Aorta (tissue), 5 donors: ENCODE results near the gene AKNA. TPM values are rescaled to one million over a fixed set of nuclear protein-coding genes. Genes with fewer than 3 reads are reported as not detected.
A peak's percentile ranks its signal among the peaks of the same experiment; 100 is the strongest.

ENCODE experiments used
- ATAC-seq: fragments of 200-7000 bp; cut with Tn5 transposase; one replicate; pipeline ENCODE4 v1.9.1; 2022; ENCODE audit warnings: moderate library complexity; ENCODE audit not compliant: low FRiP score
- DNase-seq, 2 donors: peaks; one replicate each; pipeline ENCODE4 v3.0.0-alpha.2; 2020
- H3K27ac ChIP-seq, 2 donors: one replicate each; pipeline ENCODE4 v1.5.1; 2013; ENCODE audit warnings: low read length in 2 of 2, mild to moderate bottlenecking in 2 of 2, moderate library complexity in 2 of 2, control low read depth in 1 of 2, inconsistent platforms in 1 of 2, low read depth in 1 of 2
- H3K27me3 ChIP-seq, 2 donors: one replicate each; pipeline ENCODE4 v1.6.1; 2013; ENCODE audit warnings: control low read depth in 1 of 2, low read length in 1 of 2, mild to moderate bottlenecking in 1 of 2, moderate library complexity in 1 of 2; ENCODE audit not compliant: insufficient read depth in 2 of 2, control insufficient read depth in 1 of 2
- H3K36me3 ChIP-seq, 2 donors: one replicate each; pipeline ENCODE4 v1.6.1; 2013; ENCODE audit warnings: control low read depth in 1 of 2, low read length in 1 of 2, mild to moderate bottlenecking in 1 of 2; ENCODE audit not compliant: insufficient read depth in 2 of 2, control insufficient read depth in 1 of 2
- H3K4me1 ChIP-seq, 2 donors: one replicate each; pipeline ENCODE4 v1.6.1; 2013; ENCODE audit warnings: low read length in 2 of 2, control low read depth in 1 of 2, mild to moderate bottlenecking in 1 of 2, moderate library complexity in 1 of 2; ENCODE audit not compliant: insufficient read depth in 2 of 2, control insufficient read depth in 1 of 2
- H3K4me3 ChIP-seq, 2 donors: one replicate each; pipeline ENCODE4 v1.5.1; 2013; ENCODE audit warnings: low read length in 2 of 2, control low read depth in 1 of 2, mild to moderate bottlenecking in 1 of 2
- H3K9me3 ChIP-seq: one replicate; pipeline ENCODE4 v1.6.1; 2013; ENCODE audit warnings: mild to moderate bottlenecking, low read length; ENCODE audit not compliant: control insufficient read depth
- WGBS, 2 donors: extraction: QIAGEN DNeasy Blood & Tissue Kit; methylation state at CpG; one replicate each; pipeline ENCODE4 v1.1.7; 2013; 5-methylcytosine and 5-hydroxymethylcytosine counted together
- intact Hi-C, 2 donors: fragments of 100-400 bp; cut with DNase I; formaldehyde crosslinking; loops; one replicate each; pipeline versions ENCODE4 v1.14.2 to v1.15.0; 2022
- polyA plus RNA-seq, 2 donors: library from polyadenylated mRNA; stranded (reverse); fragments of 200-250 nt; gene quantifications; one replicate each; pipeline ENCODE4 v1.2.3, GENCODE V29; 2013
- total RNA-seq, 2 donors: library from RNA; stranded (reverse); fragmentation: NEBNext Ultra II Directional; extraction: Animal tissue kit (Norgen Biotek cat#: 25700); gene quantifications; one replicate each; pipeline ENCODE4 v1.2.1, GENCODE V29; 2021
- donor health status: healthy with polysubstance abuse.
- donor health status: Bipolar disorder and iron deficiency.
- donor health status: DM: no; HTN: no; CAD: no.
- donor health status: DM: no; HTN: no; CAD: no.
- donor health status: DM: yes; HTN: yes; CAD: no.

AKNA gene
- total and polyA plus RNA-seq, 4 donors, result 11.9 to 56.0 (median 32.0) TPM

- Histone ChIP-seq H3K4me1 (no peaks in the 10 kb centered on the region), H3K36me3 (peaks cover 0 to 1% of the 10 kb centered on the region in 2 donors), H3K9me3 (no peaks in the 10 kb centered on the region), H3K27ac (no peak overlapping the region), H3K27me3 (no peaks in the 10 kb centered on the region), H3K4me3 (no peak overlapping the region)
- ATAC-seq (no peak), DNase-seq (peak; percentile 25 to 31)
- 73 to 74% methylated on average over 11 of the region's 11 CpGs for WGBS, 2 donors
- intact Hi-C loops, result loop anchor here (2.0 to 5.0 kb wide), 4 partner anchors 137 to 209 kb away; partner anchors contain the start of gene COL27A1 (in 1 of the 2)
Observed at GRCh38 chr9:114291886-114292590, 95.7 kb downstream of the AKNA start.

- Histone ChIP-seq H3K27me3 (no peaks in the 10 kb centered on the region), H3K4me1 (no peaks in the 10 kb centered on the region), H3K9me3 (no peaks in the 10 kb centered on the region), H3K36me3 (peaks cover 0 to 1% of the 10 kb centered on the region in 2 donors), H3K27ac (no peak overlapping the region), H3K4me3 (no peak overlapping the region)
- ATAC-seq (peak; percentile 69), DNase-seq (peak; percentile 74 to 92)
- intact Hi-C loops, result loop anchor here (2.0 to 5.0 kb wide), 4 partner anchors 136 to 208 kb away; partner anchors contain the start of gene COL27A1 (in 1 of the 2)
- 17 to 18% methylated on average over 12 of the region's 12 CpGs for WGBS, 2 donors
Observed at GRCh38 chr9:114291064-114291474, 96.7 kb downstream of the AKNA start.

DNA sequence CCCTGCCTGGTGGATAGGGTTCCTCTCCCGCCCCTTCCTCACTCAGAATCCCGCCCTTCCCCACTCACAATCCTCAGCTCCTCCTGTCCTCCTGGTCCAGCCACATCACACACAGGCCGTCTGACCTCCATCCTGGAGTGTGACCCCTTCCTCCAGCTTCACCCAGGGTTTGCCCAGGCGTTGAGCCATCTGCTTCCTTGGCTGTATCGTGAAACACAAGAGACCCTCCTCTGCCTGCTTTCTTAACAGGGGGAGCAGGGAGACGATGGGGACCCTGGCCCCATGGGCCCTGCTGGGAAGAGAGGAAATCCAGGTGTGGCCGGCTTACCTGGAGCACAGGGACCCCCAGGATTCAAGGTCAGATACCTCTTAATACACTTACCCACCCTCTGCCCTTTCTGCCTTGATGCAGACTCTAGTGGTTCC, 97.2 kb downstream of the AKNA start:
- DNase-seq, result peak in 1 of 2 donors; percentile 74

GRCh38 chr9:114289571-114290481, 98.0 kb downstream of the AKNA start:
- no peak for ATAC-seq
- Histone ChIP-seq H3K36me3 (peaks cover 0 to 1% of the 10 kb centered on the region in 2 donors), H3K9me3 (no peaks in the 10 kb centered on the region), H3K4me3 (no peak overlapping the region), H3K27ac (no peak overlapping the region), H3K4me1 (no peaks in the 10 kb centered on the region), H3K27me3 (no peaks in the 10 kb centered on the region)
- 75 to 80% methylated on average over 13 of the region's 13 CpGs for WGBS, 2 donors
- intact Hi-C loops, result loop anchor here (1.0 to 5.0 kb wide), 5 partner anchors 135 to 207 kb away; partner anchors contain the start of gene COL27A1 (in 1 of the 2)
- peak; percentile 41 to 68 for DNase-seq

More for the DNA sequence above, 97.2 kb downstream of the AKNA start:
- H3K27ac ChIP-seq, result no peak overlapping the region
- H3K4me3 ChIP-seq, result no peak overlapping the region
- H3K27me3 ChIP-seq, result no peaks in the 10 kb centered on the region
- ATAC-seq, result no peak
- H3K4me1 ChIP-seq, result no peaks in the 10 kb centered on the region
- peaks cover 0 to 1% of the 10 kb centered on the region in 2 donors for H3K36me3 ChIP-seq
- H3K9me3 ChIP-seq, result no peaks in the 10 kb centered on the region
- intact Hi-C loops, result loop anchor here (1.0 to 5.0 kb wide), 5 partner anchors 136 to 208 kb away; partner anchors contain the start of gene COL27A1 (in 1 of the 2)
- WGBS, 2 donors, result 58 to 60% methylated on average over 7 of the region's 7 CpGs

GRCh38 chr9:114289106-114289505, 98.7 kb downstream of the AKNA start:
- ATAC-seq (no peak), DNase-seq (peak; percentile 40 to 77)
- intact Hi-C loops, result no loop called here
- H3K4me1 ChIP-seq, result no peaks in the 10 kb centered on the region
- WGBS, 2 donors, result 81 to 89% methylated on average over 12 to 13 of the region's 13 CpGs
- no peaks in the 10 kb centered on the region for H3K9me3 ChIP-seq
- no peak overlapping the region for H3K27ac ChIP-seq
- no peaks in the 10 kb centered on the region for H3K27me3 ChIP-seq
- H3K36me3 ChIP-seq, result peaks cover 0 to 1% of the 10 kb centered on the region in 2 donors
- no peak overlapping the region for H3K4me3 ChIP-seq

DNA sequence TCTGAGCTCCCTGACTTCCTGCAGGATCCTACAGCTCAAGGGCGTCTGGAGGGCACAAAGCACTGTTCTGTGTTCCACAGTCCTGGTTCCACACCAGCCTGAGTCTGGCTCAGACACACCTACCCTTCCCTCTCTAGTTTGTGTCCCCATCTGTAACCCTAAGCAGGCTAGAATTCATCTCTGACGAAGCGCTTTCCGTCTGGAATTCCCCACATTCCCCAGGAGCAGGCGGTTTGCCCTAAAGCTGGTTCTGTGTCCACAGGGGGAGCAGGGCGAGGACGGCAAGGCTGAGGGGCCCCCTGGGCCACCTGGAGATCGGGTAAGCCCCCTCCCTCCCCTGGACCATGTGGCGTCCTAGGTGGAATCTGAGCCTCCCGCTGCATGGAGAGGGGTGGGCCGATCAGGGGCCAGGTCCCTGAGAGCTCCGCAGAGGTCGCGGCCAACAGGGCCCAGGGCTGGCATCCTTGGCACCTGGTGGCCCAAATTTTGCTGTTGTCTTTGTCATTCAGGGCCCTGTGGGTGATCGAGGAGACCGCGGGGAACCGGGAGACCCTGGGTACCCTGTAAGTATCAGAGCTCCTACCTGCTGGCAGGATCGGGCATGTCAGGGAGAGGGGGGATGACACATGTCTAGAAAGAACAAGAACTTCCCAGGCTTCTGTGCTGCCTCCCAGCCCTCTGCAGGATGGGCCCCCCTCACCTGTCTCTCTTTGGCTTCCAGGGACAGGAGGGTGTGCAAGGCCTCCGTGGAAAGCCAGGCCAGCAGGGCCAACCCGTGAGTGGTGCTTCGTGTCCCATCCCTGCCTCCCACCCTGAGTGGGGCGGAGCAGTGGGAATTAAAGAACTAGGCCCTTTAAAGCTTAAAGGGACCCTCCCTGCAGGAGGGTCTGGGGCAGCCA, 99.3 kb downstream of the AKNA start:
- no peaks in the 10 kb centered on the region for H3K9me3 ChIP-seq
- H3K27ac ChIP-seq, result no peak overlapping the region
- no peak for ATAC-seq
- intact Hi-C loops, result no loop called here
- 57 to 58% methylated on average over 23 of the region's 23 CpGs for WGBS, 2 donors
- H3K36me3 ChIP-seq, result peaks cover 0 to 1% of the 10 kb centered on the region in 2 donors
- no peak overlapping the region for H3K4me3 ChIP-seq
- H3K27me3 ChIP-seq, result no peaks in the 10 kb centered on the region
- peak; percentile 45 to 70 for DNase-seq
- H3K4me1 ChIP-seq, result no peaks in the 10 kb centered on the region

DNA sequence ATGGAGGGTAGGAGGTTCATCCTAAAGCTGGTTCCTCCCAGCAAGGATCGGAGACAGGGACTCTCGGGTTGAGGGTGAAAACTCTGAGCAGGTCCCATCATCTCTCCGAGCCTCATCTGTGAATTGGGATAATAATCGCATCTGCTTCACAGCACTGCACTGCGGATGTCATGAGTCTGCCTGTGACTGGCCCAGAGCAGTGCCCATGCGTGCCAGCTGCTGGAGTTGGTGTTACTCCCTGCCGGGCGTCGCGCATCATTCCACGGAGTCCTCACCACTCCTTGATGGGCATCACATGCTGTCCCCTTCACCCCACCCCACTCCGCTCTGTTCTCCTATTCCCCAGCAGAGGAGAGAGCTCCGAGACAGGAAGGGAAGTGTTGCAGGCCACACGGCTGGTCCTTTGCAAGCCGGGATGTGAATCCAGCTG, 100.0 kb downstream of the AKNA start:
- no peak for ATAC-seq
- peak; percentile 40 to 68 for DNase-seq
- H3K27me3 ChIP-seq, result no peaks in the 10 kb centered on the region
- no peak overlapping the region for H3K4me3 ChIP-seq
- WGBS, 2 donors, result 73 to 75% methylated on average over 15 of the region's 15 CpGs
- H3K27ac ChIP-seq, result no peak overlapping the region
- H3K9me3 ChIP-seq, result no peaks in the 10 kb centered on the region
- intact Hi-C loops, result no loop called here
- H3K4me1 ChIP-seq, result no peaks in the 10 kb centered on the region
- H3K36me3 ChIP-seq, result peaks cover 0 to 1% of the 10 kb centered on the region in 2 donors
